ENCODE data around the gene PGLYRP4. TPM values are rescaled to one million over a fixed set of nuclear protein-coding genes. Genes with fewer than 3 reads are reported as not detected.

Gene PGLYRP4
- total and polyA plus RNA-seq, 2 of the 4 experiments (the other 2 are of a cell fraction): not detected

DNA sequence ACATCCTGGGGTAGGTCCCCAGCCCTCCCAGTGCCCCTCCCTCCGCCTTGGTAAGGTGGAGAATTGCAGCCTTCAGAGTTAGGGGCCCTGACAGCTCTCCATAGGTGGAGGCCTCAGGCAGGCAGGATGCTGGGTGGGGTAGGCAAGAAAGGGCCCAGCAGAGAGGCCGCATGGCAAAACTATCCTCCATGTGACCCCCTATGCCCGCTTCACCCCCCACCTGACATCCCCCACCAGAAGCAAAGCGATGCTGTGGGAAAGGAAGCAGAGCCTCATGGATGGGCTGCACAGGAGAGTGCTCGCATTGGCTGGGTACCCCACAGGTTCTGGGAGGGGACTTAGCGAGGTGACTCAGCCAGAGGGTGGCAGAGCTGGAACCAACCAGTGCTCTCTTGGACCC lies 10.6 kb upstream of the PGLYRP4 start:
- Histone ChIP-seq H2AK5ac (ENCODE audit: low read depth, low read length) (no peak overlapping the region), H3K4me3 (ENCODE audit: insufficient read depth, low read depth, low read length) (no peak overlapping the region), H3K14ac (replicated peaks; ENCODE audit: low read depth, low read length) (no peak overlapping the region), H3K27me3 (ENCODE audit: control insufficient read depth, insufficient read depth, low read length) (peaks cover 14% of the 10 kb centered on the region), H3K9me3 (ENCODE audit: control insufficient read depth, insufficient read depth, low read length) (no peaks in the 10 kb centered on the region), H2BK15ac (ENCODE audit: low read depth, low read length) (no peak overlapping the region), H3K79me1 (ENCODE audit: low read depth in 1 of 2, low read length in 2 of 2) (no peaks in the 10 kb centered on the region), H4K5ac (ENCODE audit: low read depth, low read length) (no peak overlapping the region), H2BK20ac (ENCODE audit: low read depth, low read length) (no peak overlapping the region), H2BK5ac (ENCODE audit: low read depth, low read length, poor library complexity, severe bottlenecking) (no peak overlapping the region), H3K4me1 (ENCODE audit: control insufficient read depth, insufficient read depth, low read length) (no peaks in the 10 kb centered on the region), H3K27ac (ENCODE audit: insufficient read depth, low read length) (no peak overlapping the region), H3K4me2 (ENCODE audit: low read depth, low read length) (no peak overlapping the region), H3K36me3 (ENCODE audit: control insufficient read depth, insufficient read depth, low read length) (no peaks in the 10 kb centered on the region), H3K56ac (ENCODE audit: extremely low read depth, insufficient read depth, low read length) (no peak overlapping the region), H3K4ac (ENCODE audit: low read depth, low read length) (no peak overlapping the region), H2BK120ac (ENCODE audit: low read depth, low read length) (no peak overlapping the region), H3K18ac (ENCODE audit: low read depth, low read length) (no peak overlapping the region), H2AFZ (replicated peaks; ENCODE audit: low read length, poor library complexity) (no peak overlapping the region), H3K9me1 (ENCODE audit: insufficient read depth, low read length) (no peaks in the 10 kb centered on the region), H4K20me1 (ENCODE audit: insufficient read depth, low read length) (no peaks in the 10 kb centered on the region), H3K23ac (ENCODE audit: low read depth, low read length) (no peak overlapping the region), H2AK9ac (replicated peaks; ENCODE audit: low read depth, low read length, poor library complexity) (no peak overlapping the region), H4K91ac (ENCODE audit: insufficient read depth, low read depth, low read length) (no peak overlapping the region), H3K9ac (ENCODE audit: low read depth, low read length) (no peak overlapping the region), H4K8ac (ENCODE audit: low read depth in 2 of 2, low read length in 2 of 2) (no peak overlapping the region)
- in situ Hi-C loops (cut with MboI; ENCODE audit: low sequenced_read_pairs) (no loop called here), intact Hi-C loops (cut with micrococcal nuclease) (no loop called here), dilution Hi-C loops (cut with HindIII; ENCODE audit: low sequenced_read_pairs, unreplicated experiment) (no loop called here)
- CTCF ChIA-PET: no interaction called here
- ATAC-seq (ENCODE audit: low read depth): no peak
- WGBS, 2 experiments (ENCODE audit: extremely low coverage in 2 of 2, insufficient read length in 1 of 2): no CpG with 5 or more reads among the region's 6 CpGs
- BruUV-seq (replicated peaks): no TSS peak
- POLR2A ChIA-PET (ENCODE audit: unreplicated experiment): no interaction called here
- TF ChIP-seq SMC3 (IDR thresholded peaks at IDR 0.05; ENCODE audit: low read depth, low read length) (no peak), CHD1 (IDR thresholded peaks at IDR 0.05; ENCODE audit: low read depth, low read length) (no peak), FOS (IDR thresholded peaks at IDR 0.05; ENCODE audit: low read depth, low read length) (no peak), MXI1 (IDR thresholded peaks at IDR 0.05; ENCODE audit: borderline replicate concordance, low read depth, low read length) (no peak), BHLHE40 (IDR thresholded peaks at IDR 0.05; ENCODE audit: low read depth, low read length) (no peak), RFX5 (IDR thresholded peaks at IDR 0.05; ENCODE audit: low read depth, low read length) (no peak), CEBPB (IDR thresholded peaks at IDR 0.05; ENCODE audit: low read depth, low read length) (no peak), RCOR1 (IDR thresholded peaks at IDR 0.05; ENCODE audit: insufficient replicate concordance, low read length) (no peak), POLR2A (IDR thresholded peaks at IDR 0.05; ENCODE audit: low read depth, low read length) (no peak), MAZ (IDR thresholded peaks at IDR 0.05; ENCODE audit: borderline replicate concordance, low read depth, low read length) (no peak), NFE2L2 (IDR thresholded peaks at IDR 0.05; ENCODE audit: low read depth, low read length) (no peak), RAD21 (IDR thresholded peaks at IDR 0.05; ENCODE audit: low read length) (no peak), MAFK (IDR thresholded peaks at IDR 0.05; ENCODE audit: low read depth, low read length) (no peak)
- TF ChIP-seq, protein P1, sequence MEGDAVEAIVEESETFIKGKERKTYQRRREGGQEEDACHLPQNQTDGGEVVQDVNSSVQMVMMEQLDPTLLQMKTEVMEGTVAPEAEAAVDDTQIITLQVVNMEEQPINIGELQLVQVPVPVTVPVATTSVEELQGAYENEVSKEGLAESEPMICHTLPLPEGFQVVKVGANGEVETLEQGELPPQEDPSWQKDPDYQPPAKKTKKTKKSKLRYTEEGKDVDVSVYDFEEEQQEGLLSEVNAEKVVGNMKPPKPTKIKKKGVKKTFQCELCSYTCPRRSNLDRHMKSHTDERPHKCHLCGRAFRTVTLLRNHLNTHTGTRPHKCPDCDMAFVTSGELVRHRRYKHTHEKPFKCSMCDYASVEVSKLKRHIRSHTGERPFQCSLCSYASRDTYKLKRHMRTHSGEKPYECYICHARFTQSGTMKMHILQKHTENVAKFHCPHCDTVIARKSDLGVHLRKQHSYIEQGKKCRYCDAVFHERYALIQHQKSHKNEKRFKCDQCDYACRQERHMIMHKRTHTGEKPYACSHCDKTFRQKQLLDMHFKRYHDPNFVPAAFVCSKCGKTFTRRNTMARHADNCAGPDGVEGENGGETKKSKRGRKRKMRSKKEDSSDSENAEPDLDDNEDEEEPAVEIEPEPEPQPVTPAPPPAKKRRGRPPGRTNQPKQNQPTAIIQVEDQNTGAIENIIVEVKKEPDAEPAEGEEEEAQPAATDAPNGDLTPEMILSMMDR (conservative IDR thresholded peaks at IDR 0.05; ENCODE audit: low read depth, low read length): no peak
- TF ChIP-seq, protein P2, sequence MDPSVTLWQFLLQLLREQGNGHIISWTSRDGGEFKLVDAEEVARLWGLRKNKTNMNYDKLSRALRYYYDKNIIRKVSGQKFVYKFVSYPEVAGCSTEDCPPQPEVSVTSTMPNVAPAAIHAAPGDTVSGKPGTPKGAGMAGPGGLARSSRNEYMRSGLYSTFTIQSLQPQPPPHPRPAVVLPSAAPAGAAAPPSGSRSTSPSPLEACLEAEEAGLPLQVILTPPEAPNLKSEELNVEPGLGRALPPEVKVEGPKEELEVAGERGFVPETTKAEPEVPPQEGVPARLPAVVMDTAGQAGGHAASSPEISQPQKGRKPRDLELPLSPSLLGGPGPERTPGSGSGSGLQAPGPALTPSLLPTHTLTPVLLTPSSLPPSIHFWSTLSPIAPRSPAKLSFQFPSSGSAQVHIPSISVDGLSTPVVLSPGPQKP (IDR thresholded peaks at IDR 0.05; ENCODE audit: borderline replicate concordance, low read depth, low read length): no peak
- TF ChIP-seq, protein P3, sequence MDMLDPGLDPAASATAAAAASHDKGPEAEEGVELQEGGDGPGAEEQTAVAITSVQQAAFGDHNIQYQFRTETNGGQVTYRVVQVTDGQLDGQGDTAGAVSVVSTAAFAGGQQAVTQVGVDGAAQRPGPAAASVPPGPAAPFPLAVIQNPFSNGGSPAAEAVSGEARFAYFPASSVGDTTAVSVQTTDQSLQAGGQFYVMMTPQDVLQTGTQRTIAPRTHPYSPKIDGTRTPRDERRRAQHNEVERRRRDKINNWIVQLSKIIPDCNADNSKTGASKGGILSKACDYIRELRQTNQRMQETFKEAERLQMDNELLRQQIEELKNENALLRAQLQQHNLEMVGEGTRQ (IDR thresholded peaks at IDR 0.05; ENCODE audit: low read depth, low read length): no peak
- DNase-seq: no peak
